Tibial artery (tissue), 4 donors: ENCODE measurements around the gene NXPH3.
"Not testable (repeated sequence)": the region's sequence is repeated elsewhere in the genome, so short reads cannot be mapped to it uniquely, and the experiment has no call there.

Experiments
- DNase-seq, 2 donors: peaks; one replicate each; pipeline ENCODE4 v3.0.0-alpha.2; 2019
- H3K27ac ChIP-seq, 2 donors: fragments of 200-600 bp; sonication (generic) in 1 of 2; 1 replicate in 1 of 2; 2 replicates in 1 of 2; pipeline ENCODE4 v1.5.1; 2018 to 2019; ENCODE audit warnings: mild to moderate bottlenecking in 1 of 2
- H3K27me3 ChIP-seq, 2 donors: fragments of 200-600 bp; sonication (generic) in 1 of 2; one replicate each; pipeline versions ENCODE4 v1.5.1 to v1.6.0; 2016 to 2019
- H3K36me3 ChIP-seq, 3 donors: fragments of 200-600 bp; sonication (generic) in 2 of 3; one replicate each; pipeline ENCODE4 v1.5.1; 2016 to 2019; ENCODE audit warnings: mild to moderate bottlenecking in 2 of 3
- H3K4me1 ChIP-seq, 4 donors: fragments of 200-600 bp; sonication (generic) in 2 of 4; 1 replicate in 3 of 4; 2 replicates in 1 of 4; pipeline ENCODE4 v1.5.1; 2016 to 2019
- H3K4me3 ChIP-seq, 2 donors: fragments of 200-600 bp; sonication (generic) in 1 of 2; 1 replicate in 1 of 2; 2 replicates in 1 of 2; pipeline ENCODE4 v1.5.1; 2018 to 2019; ENCODE audit warnings: mild to moderate bottlenecking in 2 of 2
- H3K9me3 ChIP-seq, 3 donors: fragments of 200-600 bp; sonication (generic) in 1 of 3; one replicate each; pipeline ENCODE4 v1.5.1; 2016 to 2019
- intact Hi-C: fragments of 100-400 bp; cut with DNase I; formaldehyde crosslinking; loops from one replicate; pipeline ENCODE4 v1.15.0; 2023; ENCODE audit warnings: low total_unique reads
- TF ChIP-seq, protein P1 (sequence below), 2 experiments: fragments of 200-600 bp in 1 of 2; fragments of 450-650 bp in 1 of 2; IDR thresholded peaks; one replicate each; pipeline ENCODE4 v1.5.1; 2017 to 2019; ENCODE audit warnings: antibody characterized with exemption in 2 of 2, mild to moderate bottlenecking in 1 of 2, moderate library complexity in 1 of 2

The NXPH3 gene

DNA sequence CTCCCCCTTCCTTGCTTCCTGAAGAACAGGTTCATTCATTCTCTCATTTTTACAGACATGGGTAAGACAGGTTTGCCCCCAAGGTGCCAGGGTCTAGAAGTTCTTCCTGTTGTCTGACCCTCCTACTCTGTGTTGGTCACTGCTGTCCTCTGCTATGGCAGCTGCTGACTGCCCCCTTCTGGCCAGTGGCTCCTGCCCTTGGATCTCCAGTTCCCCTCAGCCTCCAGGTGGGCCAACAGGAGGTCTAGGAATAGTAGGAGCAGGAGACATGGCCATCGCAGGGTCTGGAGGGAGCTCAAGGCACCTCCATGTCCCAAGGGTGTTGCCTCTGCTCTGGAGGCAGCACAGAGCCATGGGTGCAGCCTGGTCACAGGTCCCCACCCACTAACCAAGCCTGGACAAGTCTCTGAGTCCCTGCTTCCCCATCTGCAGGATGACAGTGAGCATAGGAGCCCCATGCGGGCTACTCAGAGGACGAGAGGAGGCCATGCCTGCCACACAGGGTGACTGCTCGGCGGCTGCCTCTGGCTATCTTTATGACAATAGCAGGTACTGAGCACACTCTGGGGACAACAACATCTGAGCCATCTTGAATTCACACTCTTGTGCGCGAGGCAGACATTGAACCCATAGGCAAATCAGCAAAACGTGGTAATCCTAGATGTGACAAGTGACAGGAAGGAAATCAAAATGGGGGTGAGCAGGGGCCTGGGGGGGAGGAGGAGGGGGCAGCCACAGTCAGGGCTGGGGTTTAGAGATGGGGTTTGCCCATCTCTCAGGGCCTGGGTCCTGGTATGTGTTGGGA, 27.0 kb upstream of the NXPH3 start:
- Histone ChIP-seq H3K4me1 (peaks cover 0 to 14% (median 3%) of the 10 kb centered on the region in 4 donors), H3K27ac (no peak overlapping the region), H3K4me3 (no peak overlapping the region), H3K9me3 (no peaks in the 10 kb centered on the region), H3K27me3 (peaks cover 0 to 34% of the 10 kb centered on the region in 2 donors), H3K36me3 (no peaks in the 10 kb centered on the region)
- no peak for DNase-seq
- intact Hi-C loops = loop anchor here (5.0 to 10.0 kb wide), 2 partner anchors 111 to 234 kb away; no protein-coding TSS in a partner anchor
- TF ChIP-seq, protein P1, sequence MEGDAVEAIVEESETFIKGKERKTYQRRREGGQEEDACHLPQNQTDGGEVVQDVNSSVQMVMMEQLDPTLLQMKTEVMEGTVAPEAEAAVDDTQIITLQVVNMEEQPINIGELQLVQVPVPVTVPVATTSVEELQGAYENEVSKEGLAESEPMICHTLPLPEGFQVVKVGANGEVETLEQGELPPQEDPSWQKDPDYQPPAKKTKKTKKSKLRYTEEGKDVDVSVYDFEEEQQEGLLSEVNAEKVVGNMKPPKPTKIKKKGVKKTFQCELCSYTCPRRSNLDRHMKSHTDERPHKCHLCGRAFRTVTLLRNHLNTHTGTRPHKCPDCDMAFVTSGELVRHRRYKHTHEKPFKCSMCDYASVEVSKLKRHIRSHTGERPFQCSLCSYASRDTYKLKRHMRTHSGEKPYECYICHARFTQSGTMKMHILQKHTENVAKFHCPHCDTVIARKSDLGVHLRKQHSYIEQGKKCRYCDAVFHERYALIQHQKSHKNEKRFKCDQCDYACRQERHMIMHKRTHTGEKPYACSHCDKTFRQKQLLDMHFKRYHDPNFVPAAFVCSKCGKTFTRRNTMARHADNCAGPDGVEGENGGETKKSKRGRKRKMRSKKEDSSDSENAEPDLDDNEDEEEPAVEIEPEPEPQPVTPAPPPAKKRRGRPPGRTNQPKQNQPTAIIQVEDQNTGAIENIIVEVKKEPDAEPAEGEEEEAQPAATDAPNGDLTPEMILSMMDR (IDR thresholded peaks at IDR 0.05) = peak; percentile 35

- Histone ChIP-seq H3K4me3 (no peak overlapping the region), H3K9me3 (no peaks in the 10 kb centered on the region), H3K4me1 (peaks cover 0 to 14% (median 3%) of the 10 kb centered on the region in 4 donors), H3K36me3 (no peaks in the 10 kb centered on the region), H3K27me3 (peaks cover 0 to 34% of the 10 kb centered on the region in 2 donors), H3K27ac (no peak overlapping the region)
- DNase-seq = no peak
- intact Hi-C loops = loop anchor here (5.0 to 10.0 kb wide), 2 partner anchors 112 to 234 kb away; no protein-coding TSS in a partner anchor
- TF ChIP-seq, protein P1 (IDR thresholded peaks at IDR 0.05) = no peak
Measured at GRCh38 chr17:49549311-49549605, 26.4 kb upstream of the NXPH3 start.

- Histone ChIP-seq H3K27ac (no peak overlapping the region), H3K27me3 (peaks cover 0 to 41% of the 10 kb centered on the region in 2 donors), H3K4me1 (peaks cover 0 to 16% (median 3%) of the 10 kb centered on the region in 4 donors), H3K9me3 (no peaks in the 10 kb centered on the region), H3K4me3 (no peak overlapping the region), H3K36me3 (no peaks in the 10 kb centered on the region)
- DNase-seq = no peak
- intact Hi-C loops = loop anchor here (5.0 to 10.0 kb wide), 2 partner anchors 113 to 235 kb away; no protein-coding TSS in a partner anchor
- TF ChIP-seq, protein P1 (IDR thresholded peaks at IDR 0.05) = no peak
Measured at GRCh38 chr17:49549691-49550678, 25.7 kb upstream of the NXPH3 start.

DNA sequence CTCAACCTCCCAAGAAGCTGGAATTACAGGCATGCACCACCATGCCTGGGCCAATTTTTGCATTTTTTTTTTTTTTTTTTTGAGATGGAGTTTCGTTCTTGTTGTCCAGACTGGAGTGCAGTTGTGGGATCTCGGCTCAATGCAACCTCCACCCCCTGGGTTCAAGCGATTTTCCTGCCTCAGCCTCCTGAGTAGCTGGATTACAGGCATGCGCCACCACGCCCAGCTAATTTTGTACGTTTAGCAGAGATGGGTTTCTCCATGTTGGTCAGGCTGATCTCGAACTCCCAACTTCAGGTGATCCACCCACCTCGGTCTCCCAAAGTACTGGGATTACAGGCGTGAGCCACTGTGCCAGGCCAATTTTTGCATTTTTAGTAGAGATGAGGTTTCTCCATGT, 24.9 kb upstream of the NXPH3 start:
- intact Hi-C loops, H3K4me3 ChIP-seq: not testable (repeated sequence)

DNA sequence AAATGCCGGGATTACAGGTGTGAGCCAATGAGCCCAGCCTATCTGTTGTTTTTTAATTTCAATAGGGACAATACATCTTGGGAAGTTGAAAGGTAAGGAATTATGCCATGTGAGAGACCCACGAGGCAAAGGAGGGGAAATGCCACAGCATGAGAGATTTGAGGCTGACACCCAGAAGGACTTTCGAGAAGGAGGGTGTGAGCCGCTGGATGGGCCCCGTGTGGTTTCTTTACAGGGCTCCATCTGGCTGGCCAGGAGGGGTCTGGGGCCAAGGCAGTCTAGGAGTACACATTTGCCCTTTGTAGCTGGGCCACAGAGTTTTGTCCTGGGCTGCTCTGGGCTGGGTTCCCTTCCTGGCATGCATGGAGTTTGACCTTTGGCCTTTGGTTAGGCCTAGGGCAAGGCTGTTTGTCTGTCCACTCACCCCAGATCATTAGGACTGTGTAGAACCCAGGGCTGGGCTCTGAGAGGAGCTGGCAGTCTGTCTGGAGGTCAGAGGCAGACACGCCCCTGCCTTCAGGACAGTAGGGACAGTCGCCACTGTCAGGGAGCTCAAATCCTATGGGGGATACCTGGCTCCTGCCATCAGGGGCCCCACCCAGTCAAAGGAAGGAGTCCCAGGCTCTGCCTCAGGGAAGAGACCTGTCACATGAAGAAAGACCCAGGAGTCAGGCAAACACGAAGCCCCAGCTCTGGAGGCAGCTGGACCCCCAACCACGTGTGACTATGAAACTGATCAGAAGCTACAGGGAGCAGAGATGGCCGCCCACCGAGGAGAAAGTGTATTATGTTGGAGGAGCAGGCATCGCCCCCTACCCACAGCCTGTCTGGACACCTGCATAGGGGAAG, 24.2 kb upstream of the NXPH3 start:
- intact Hi-C loops = no loop called here
- H3K9me3 ChIP-seq = no peaks in the 10 kb centered on the region
- TF ChIP-seq, protein P1 (IDR thresholded peaks at IDR 0.05) = no peak
- no peaks in the 10 kb centered on the region for H3K36me3 ChIP-seq
- no peak overlapping the region for H3K4me3 ChIP-seq
- DNase-seq = no peak
- peaks cover 0 to 28% (median 8%) of the 10 kb centered on the region in 4 donors for H3K4me1 ChIP-seq
- H3K27me3 ChIP-seq = peaks cover 0 to 49% of the 10 kb centered on the region in 2 donors
- no peak overlapping the region for H3K27ac ChIP-seq

More for the DNA sequence above, 24.9 kb upstream of the NXPH3 start:
- H3K9me3 ChIP-seq, H3K36me3 ChIP-seq, H3K27ac ChIP-seq, DNase-seq: not testable (repeated sequence)
- Histone ChIP-seq H3K27me3 (peaks cover 0 to 46% of the 10 kb centered on the region in 2 donors), H3K4me1 (peaks cover 0 to 21% (median 3%) of the 10 kb centered on the region in 4 donors)
